Liver (tissue), 9 donors: Measurements from ENCODE around the gene CORO2B. TPM values are rescaled to one million over a fixed set of nuclear protein-coding genes. Genes with fewer than 3 reads are reported as not detected.

Source experiments
- DNase-seq: peaks from one replicate; pipeline ENCODE4 v3.0.0-alpha.2; 2017; ENCODE audit warnings: low spot score
- H3K27ac ChIP-seq, 2 donors: one replicate each; pipeline ENCODE4 v1.7.0; 2013; ENCODE audit warnings: inconsistent platforms in 2 of 2, low read length in 2 of 2, control low read depth in 1 of 2, low read depth in 1 of 2, mild to moderate bottlenecking in 1 of 2
- H3K27me3 ChIP-seq, 4 donors: one replicate each; pipeline versions ENCODE4 v1.6.1 to v1.7.0; 2013; ENCODE audit warnings: low read length in 3 of 4, inconsistent platforms in 1 of 4, mild to moderate bottlenecking in 1 of 4, moderate library complexity in 1 of 4; ENCODE audit not compliant: control insufficient read depth in 4 of 4, insufficient read depth in 4 of 4
- H3K36me3 ChIP-seq, 4 donors: one replicate each; pipeline versions ENCODE4 v1.6.1 to v1.7.0; 2013; ENCODE audit warnings: low read length in 3 of 4, mild to moderate bottlenecking in 3 of 4, low read depth in 1 of 4, moderate library complexity in 1 of 4; ENCODE audit not compliant: control insufficient read depth in 4 of 4, insufficient read depth in 3 of 4
- H3K4me1 ChIP-seq, 4 donors: one replicate each; pipeline versions ENCODE4 v1.6.1 to v1.7.0; 2013; ENCODE audit warnings: low read length in 3 of 4, mild to moderate bottlenecking in 3 of 4, moderate library complexity in 1 of 4; ENCODE audit not compliant: control insufficient read depth in 4 of 4, insufficient read depth in 4 of 4
- H3K4me3 ChIP-seq, 3 donors: one replicate each; pipeline versions ENCODE4 v1.6.1 to v1.7.0; 2013; ENCODE audit warnings: low read length in 3 of 3, control low read depth in 1 of 3, low read depth in 1 of 3, mild to moderate bottlenecking in 1 of 3
- H3K9ac ChIP-seq, 2 donors: one replicate each; pipeline ENCODE4 v1.7.0; 2013; ENCODE audit warnings: low read length in 2 of 2, mild to moderate bottlenecking in 2 of 2, moderate library complexity in 2 of 2, control low read depth in 1 of 2, low read depth in 1 of 2
- H3K9me3 ChIP-seq, 4 donors: one replicate each; pipeline versions ENCODE4 v1.6.1 to v1.7.0; 2013; ENCODE audit warnings: low read length in 3 of 4; ENCODE audit not compliant: control insufficient read depth in 4 of 4
- EGR1 ChIP-seq, 2 donors: IDR thresholded peaks; 2 replicates each; pipeline ENCODE4 v1.6.1; 2016 to 2018; ENCODE audit warnings: antibody characterized with exemption in 2 of 2, low read depth in 2 of 2
- FOXA1 ChIP-seq: IDR thresholded peaks from 2 replicates; pipeline ENCODE4 v1.6.1; 2016; ENCODE audit warnings: antibody characterized with exemption
- FOXA2 ChIP-seq: IDR thresholded peaks from 2 replicates; pipeline ENCODE4 v1.6.1; 2016; ENCODE audit warnings: antibody characterized with exemption
- GABPA ChIP-seq, 2 donors: IDR thresholded peaks in 1 of 2; conservative IDR thresholded peaks in 1 of 2; 2 replicates each; pipeline ENCODE4 v1.6.1; 2016; ENCODE audit warnings: antibody characterized with exemption in 2 of 2, mild to moderate bottlenecking in 1 of 2, moderate library complexity in 1 of 2
- HNF4A ChIP-seq, 2 donors: conservative IDR thresholded peaks; 2 replicates each; pipeline ENCODE4 v1.6.1; 2016; ENCODE audit warnings: antibody characterized with exemption in 2 of 2, mild to moderate bottlenecking in 2 of 2
- HNF4G ChIP-seq: IDR thresholded peaks from 2 replicates; pipeline ENCODE4 v1.6.1; 2016; ENCODE audit warnings: antibody characterized with exemption
- JUND ChIP-seq, 2 donors: IDR thresholded peaks; 2 replicates each; pipeline ENCODE4 v1.6.1; 2016; ENCODE audit warnings: antibody characterized with exemption in 2 of 2
- MAX ChIP-seq: IDR thresholded peaks from 2 replicates; pipeline ENCODE4 v1.6.1; 2016; ENCODE audit warnings: antibody characterized with exemption
- NR2F2 ChIP-seq: IDR thresholded peaks from 2 replicates; pipeline ENCODE4 v1.6.1; 2016; ENCODE audit warnings: antibody characterized with exemption
- RAD21 ChIP-seq, 2 donors: IDR thresholded peaks; 2 replicates each; pipeline ENCODE4 v1.6.1; 2016; ENCODE audit warnings: antibody characterized with exemption in 2 of 2, mild to moderate bottlenecking in 2 of 2
- RXRA ChIP-seq, 2 donors: IDR thresholded peaks; 2 replicates each; pipeline ENCODE4 v1.6.1; 2017 to 2018; ENCODE audit warnings: antibody characterized with exemption in 2 of 2, mild to moderate bottlenecking in 1 of 2
- SP1 ChIP-seq: IDR thresholded peaks from 2 replicates; pipeline ENCODE4 v1.6.1; 2018; ENCODE audit warnings: antibody characterized with exemption, mild to moderate bottlenecking
- TAF1 ChIP-seq: conservative IDR thresholded peaks from 2 replicates; pipeline ENCODE4 v1.6.1; 2016; ENCODE audit warnings: antibody characterized with exemption, mild to moderate bottlenecking
- YY1 ChIP-seq: IDR thresholded peaks from 2 replicates; pipeline ENCODE4 v1.6.1; 2016; ENCODE audit warnings: antibody characterized with exemption, mild to moderate bottlenecking
- ZBTB33 ChIP-seq: IDR thresholded peaks from 2 replicates; pipeline ENCODE4 v1.6.1; 2016; ENCODE audit warnings: antibody characterized with exemption
- WGBS: extraction: QIAGEN DNeasy Blood & Tissue Kit; methylation state at CpG from one replicate; pipeline ENCODE4 v1.1.7; 2013; 5-methylcytosine and 5-hydroxymethylcytosine counted together
- polyA plus RNA-seq, 2 donors: library from polyadenylated mRNA; stranded (reverse) in 1 of 2; unstranded in 1 of 2; fragments of 200-250 nt in 1 of 2; fragments of >200 nt in 1 of 2; fragmentation: Nextera tagmentation in 1 of 2; extraction: Ambion mirVana in 1 of 2; gene quantifications; one replicate each; pipeline versions ENCODE4 v1.2.1 to v1.2.3, GENCODE V29; 2013 to 2015
- total RNA-seq, 2 donors: library from RNA; depleted of rRNA; stranded (reverse); fragments of >200 nt; gene quantifications; one replicate each; pipeline ENCODE4 v1.2.3, GENCODE V29; 2014
- TF ChIP-seq, protein P1 (sequence below): IDR thresholded peaks from 2 replicates; pipeline ENCODE4 v1.6.1; 2016; ENCODE audit warnings: antibody characterized with exemption
- TF ChIP-seq, protein P2 (sequence below): fragments of 150-350 bp; IDR thresholded peaks from 2 replicates; pipeline ENCODE4 v1.5.1; 2017; ENCODE audit warnings: improper control_type of control experiment, low read depth, low read length; ENCODE audit not compliant: missing input control
- donor health status: healthy.
- donor health status: healthy.
- donor health status: healthy.
- donor health status: healthy.
- donor health status: healthy.

The CORO2B gene
- total and polyA plus RNA-seq, 4 donors = 0.15 to 0.65 (median 0.52) TPM

DNA sequence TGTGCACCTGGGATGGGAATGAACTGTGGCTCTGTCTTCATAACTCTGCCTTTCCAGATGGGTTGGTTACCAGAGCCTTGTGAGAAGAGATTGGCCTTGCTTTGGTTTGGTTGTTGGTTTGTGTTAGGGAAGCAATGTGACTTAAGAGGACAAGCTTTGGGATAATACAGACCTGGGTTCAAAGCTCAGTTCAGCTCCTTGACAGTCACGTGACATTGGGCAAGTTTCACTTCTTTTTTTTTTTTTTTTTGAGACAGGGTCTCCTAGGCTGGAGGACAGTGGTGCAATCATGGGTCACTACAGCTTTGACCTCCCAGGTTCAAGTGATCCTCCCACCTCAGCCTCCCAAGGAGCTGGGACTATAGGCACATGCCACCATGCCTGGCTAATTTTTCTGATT is 42.7 kb downstream of the CORO2B start:
- no peak for DNase-seq
- Histone ChIP-seq H3K4me1 (peaks cover 2 to 16% (median 9%) of the 10 kb centered on the region in 4 donors), H3K27me3 (no peaks in the 10 kb centered on the region), H3K9me3 (no peaks in the 10 kb centered on the region), H3K36me3 (no peaks in the 10 kb centered on the region), H3K27ac (no peak overlapping the region), H3K4me3 (no peak overlapping the region), H3K9ac (no peak overlapping the region)
- TF ChIP-seq GABPA (IDR thresholded peaks at IDR 0.05 in 1 of 2, conservative IDR thresholded peaks at IDR 0.05 in 1 of 2) (no peak), NR2F2 (no peak), HNF4A (conservative IDR thresholded peaks at IDR 0.05) (no peak), HNF4G (no peak), YY1 (no peak)
- TF ChIP-seq, protein P1, sequence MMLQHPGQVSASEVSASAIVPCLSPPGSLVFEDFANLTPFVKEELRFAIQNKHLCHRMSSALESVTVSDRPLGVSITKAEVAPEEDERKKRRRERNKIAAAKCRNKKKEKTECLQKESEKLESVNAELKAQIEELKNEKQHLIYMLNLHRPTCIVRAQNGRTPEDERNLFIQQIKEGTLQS = no peak
- TF ChIP-seq, protein P2, sequence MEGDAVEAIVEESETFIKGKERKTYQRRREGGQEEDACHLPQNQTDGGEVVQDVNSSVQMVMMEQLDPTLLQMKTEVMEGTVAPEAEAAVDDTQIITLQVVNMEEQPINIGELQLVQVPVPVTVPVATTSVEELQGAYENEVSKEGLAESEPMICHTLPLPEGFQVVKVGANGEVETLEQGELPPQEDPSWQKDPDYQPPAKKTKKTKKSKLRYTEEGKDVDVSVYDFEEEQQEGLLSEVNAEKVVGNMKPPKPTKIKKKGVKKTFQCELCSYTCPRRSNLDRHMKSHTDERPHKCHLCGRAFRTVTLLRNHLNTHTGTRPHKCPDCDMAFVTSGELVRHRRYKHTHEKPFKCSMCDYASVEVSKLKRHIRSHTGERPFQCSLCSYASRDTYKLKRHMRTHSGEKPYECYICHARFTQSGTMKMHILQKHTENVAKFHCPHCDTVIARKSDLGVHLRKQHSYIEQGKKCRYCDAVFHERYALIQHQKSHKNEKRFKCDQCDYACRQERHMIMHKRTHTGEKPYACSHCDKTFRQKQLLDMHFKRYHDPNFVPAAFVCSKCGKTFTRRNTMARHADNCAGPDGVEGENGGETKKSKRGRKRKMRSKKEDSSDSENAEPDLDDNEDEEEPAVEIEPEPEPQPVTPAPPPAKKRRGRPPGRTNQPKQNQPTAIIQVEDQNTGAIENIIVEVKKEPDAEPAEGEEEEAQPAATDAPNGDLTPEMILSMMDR = no peak
- 90% methylated on average over 1 of the region's 1 CpG for WGBS

GRCh38 chr15:68623301-68623892 is 44.6 kb downstream of the CORO2B start:
- H3K27ac ChIP-seq = no peak overlapping the region
- peaks cover 2 to 13% (median 7%) of the 10 kb centered on the region in 4 donors for H3K4me1 ChIP-seq
- TF ChIP-seq RXRA (IDR thresholded peaks at IDR 0.05) (no peak), GABPA (IDR thresholded peaks at IDR 0.05 in 1 of 2, conservative IDR thresholded peaks at IDR 0.05 in 1 of 2) (no peak), SP1 (no peak), FOXA2 (no peak), FOXA1 (no peak), TAF1 (no peak), NR2F2 (no peak)
- TF ChIP-seq, protein P2 = no peak
- H3K9me3 ChIP-seq = no peaks in the 10 kb centered on the region
- H3K36me3 ChIP-seq = no peaks in the 10 kb centered on the region
- WGBS = 52% methylated on average over 13 of the region's 13 CpGs
- no peak overlapping the region for H3K9ac ChIP-seq
- H3K27me3 ChIP-seq = peaks cover 0 to 3% (median 0%) of the 10 kb centered on the region in 4 donors
- no peak overlapping the region for H3K4me3 ChIP-seq
- no peak for DNase-seq

GRCh38 chr15:68625853-68626252 is 47.1 kb downstream of the CORO2B start:
- Histone ChIP-seq H3K4me1 (peaks cover 0 to 6% (median 3%) of the 10 kb centered on the region in 4 donors), H3K9ac (no peak overlapping the region), H3K36me3 (no peaks in the 10 kb centered on the region), H3K27ac (no peak overlapping the region), H3K27me3 (peaks cover 0 to 3% (median 0%) of the 10 kb centered on the region in 4 donors), H3K9me3 (no peaks in the 10 kb centered on the region), H3K4me3 (no peak overlapping the region)
- WGBS = 73% methylated on average over 4 of the region's 4 CpGs
- no peak for DNase-seq
- TF ChIP-seq RAD21 (IDR thresholded peaks at IDR 0.05) (no peak), HNF4A (conservative IDR thresholded peaks at IDR 0.05) (no peak), EGR1 (IDR thresholded peaks at IDR 0.05; ENCODE audit: low read depth in 2 of 2) (no peak), FOXA1 (no peak), TAF1 (no peak), HNF4G (no peak), GABPA (IDR thresholded peaks at IDR 0.05 in 1 of 2, conservative IDR thresholded peaks at IDR 0.05 in 1 of 2) (no peak), JUND (IDR thresholded peaks at IDR 0.05) (no peak), MAX (no peak), FOXA2 (no peak), RXRA (IDR thresholded peaks at IDR 0.05) (no peak), YY1 (no peak), ZBTB33 (no peak), SP1 (no peak)
- TF ChIP-seq, protein P2 = no peak
- TF ChIP-seq, protein P1 = no peak
